Germinal center (tissue), 1 donor: Measurements from ENCODE around the gene EXOSC10.

Experiments
- DNase-seq: peaks from one replicate; pipeline ENCODE4 v3.0.0; 2012; ENCODE audit warnings: mixed read lengths, low spot score

The EXOSC10 gene

DNA sequence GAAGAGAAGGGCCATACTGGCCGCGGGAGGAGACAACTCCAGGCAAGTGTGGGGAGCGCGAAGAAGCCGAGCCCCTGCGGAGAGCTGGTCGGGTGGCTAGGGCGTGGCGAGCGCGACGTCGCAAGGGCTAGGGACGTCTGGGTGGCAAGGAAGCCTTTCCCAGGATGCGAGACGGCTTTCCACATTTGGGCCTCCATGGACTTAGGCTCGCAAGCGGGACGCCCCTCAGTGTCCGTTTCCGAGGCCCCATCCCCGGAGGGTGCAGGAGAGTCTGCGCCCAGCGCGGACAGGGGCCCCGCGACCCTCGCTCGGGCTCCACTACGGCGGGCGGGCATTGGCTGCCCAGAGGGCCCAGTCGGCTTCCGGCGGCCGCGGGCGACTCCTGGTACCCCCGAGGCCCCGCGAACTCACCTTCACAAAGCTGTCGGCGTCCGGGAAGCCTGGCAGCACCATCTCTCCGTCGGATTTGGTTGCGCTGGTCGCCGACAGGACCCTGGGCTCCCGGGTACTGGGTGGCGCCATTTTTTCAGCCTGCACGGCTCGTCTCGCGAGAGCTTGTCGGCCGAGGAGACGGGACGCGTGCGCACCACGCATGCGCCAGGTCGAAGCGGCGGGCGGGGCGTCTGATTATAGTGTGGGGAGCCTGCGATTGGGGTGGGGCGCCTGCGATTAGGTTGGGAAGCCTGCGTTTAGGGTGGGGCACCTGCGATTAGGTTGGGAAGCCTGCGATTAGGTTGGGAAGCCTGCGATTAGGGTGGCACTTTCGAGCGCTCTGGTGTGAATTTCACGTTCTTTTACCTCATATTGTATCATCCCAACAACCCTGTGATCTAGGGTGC lies at the start of gene EXOSC10:
Gene EXOSC10, minus strand, starts transcription at position 560 of the 839 bp plus-strand sequence. Its CDS starts 38 bp downstream, at position 522.
- peak; percentile 97 for DNase-seq

DNA sequence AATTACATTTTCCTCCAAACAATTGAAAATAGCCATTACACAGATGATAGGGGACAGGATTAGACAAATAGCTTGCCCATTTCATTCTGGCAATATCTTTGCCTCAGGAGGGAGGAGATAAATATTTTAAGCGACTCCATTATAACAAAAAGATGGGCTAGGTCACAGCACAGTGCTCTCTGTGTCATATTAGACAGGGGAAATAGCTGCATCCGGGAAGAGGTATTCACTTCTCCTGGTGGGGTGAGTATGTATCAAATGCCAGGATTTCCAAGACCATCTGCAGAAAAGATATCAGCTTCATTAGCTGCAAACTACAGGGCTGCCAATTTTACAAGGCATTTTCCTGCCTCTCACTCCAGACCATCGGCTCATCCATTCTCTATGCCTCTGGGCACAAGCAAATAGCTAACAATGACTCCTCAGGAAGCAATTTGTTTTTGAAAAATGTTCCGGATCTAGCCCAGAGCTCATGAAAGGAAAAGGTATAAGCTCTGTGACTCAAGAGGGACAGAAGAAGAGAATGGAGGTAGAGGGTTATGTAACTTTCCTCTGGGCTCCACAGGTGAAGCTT lies 47.6 kb upstream of the EXOSC10 start:
- no peak for DNase-seq

DNA sequence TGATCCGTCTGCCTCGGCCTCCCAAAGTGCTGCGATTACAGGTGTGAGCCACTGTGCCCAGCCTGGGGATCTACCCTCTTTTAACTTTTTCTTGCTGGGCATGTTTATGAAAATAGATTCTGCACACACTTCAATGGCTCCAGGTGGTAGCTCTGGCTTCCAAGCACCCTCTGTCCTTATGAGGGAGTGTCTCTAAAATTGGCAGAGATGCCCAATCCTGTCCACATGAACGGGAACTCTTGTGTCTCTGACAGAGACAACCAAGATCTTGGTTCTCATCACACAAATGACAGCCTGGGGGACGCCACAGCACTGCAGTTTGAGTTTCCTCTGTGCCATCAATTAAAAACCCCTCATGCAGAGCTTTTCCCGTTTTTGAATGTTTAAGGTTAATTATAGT lies 46.1 kb upstream of the EXOSC10 start:
- DNase-seq: no peak

DNA sequence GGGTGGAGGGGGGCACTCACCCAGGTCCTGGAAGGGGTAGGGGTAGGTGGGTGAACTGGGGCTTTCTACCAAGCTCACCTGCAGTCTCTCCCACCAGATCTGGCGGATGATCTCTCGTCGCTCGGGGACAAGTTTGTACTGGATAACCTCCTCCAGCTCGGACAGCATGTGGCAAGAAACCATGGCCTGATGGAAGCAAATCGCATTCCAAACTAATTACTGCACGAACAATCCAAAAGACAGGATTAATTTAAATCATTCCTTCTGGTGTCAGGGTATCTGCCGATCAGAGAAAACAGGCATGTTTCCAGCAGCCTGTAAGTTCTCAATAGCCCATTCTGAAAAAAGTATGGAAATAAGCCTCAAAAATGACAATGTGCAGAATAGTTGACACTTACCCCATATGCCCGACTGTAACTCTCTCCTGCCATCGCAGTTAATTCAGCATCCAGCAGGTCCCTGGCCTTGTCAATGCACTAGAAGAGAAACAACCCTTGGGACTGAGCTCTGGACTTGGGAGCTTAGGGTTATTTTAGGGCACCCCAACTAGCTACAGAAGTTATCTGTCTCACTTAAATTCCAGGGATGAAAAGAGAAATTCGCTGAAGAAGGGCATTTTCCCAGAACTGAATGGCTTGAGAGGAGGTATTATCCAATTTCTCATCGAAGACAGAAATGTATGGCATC lies 45.0 kb upstream of the EXOSC10 start:
- DNase-seq: no peak

DNA sequence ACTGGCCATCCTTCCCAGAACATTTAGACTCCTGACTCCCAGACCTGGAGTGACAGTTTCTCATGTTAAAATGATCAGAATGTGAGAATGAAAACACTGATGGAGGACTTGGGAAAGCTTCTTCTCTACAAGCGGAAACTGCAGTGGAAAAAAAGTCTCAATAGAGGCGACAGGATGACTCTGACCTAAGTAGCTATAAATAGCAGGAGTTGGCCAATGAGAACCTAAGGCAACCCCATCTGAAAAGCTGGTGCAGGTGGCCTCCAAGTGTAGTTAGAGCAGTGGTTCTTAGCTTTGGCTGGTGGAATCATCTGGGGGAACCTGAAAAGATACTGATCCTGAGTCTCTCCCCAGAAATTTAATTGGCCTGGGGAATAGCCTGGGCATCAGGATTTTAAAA lies 44.2 kb upstream of the EXOSC10 start:
- no peak for DNase-seq

DNA sequence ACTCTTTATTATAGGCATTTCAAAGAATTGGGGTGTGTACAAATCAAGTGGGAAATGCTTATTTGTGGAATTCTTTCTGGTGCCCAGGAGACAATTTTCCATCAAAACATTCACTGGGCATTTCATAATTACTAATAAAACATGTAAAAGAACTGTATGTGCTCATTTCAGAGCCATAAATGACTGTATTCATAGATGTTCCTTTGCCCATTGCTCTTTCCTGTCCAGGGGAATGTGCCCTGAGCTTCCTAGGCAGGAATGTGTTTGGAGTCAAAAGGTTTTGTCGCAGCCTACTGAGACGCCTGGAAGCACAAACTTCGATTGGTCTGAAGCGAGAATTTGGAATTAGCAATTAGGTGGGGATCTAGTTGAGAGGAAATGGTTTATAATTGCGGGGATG lies 43.7 kb upstream of the EXOSC10 start:
- DNase-seq: no peak

DNA sequence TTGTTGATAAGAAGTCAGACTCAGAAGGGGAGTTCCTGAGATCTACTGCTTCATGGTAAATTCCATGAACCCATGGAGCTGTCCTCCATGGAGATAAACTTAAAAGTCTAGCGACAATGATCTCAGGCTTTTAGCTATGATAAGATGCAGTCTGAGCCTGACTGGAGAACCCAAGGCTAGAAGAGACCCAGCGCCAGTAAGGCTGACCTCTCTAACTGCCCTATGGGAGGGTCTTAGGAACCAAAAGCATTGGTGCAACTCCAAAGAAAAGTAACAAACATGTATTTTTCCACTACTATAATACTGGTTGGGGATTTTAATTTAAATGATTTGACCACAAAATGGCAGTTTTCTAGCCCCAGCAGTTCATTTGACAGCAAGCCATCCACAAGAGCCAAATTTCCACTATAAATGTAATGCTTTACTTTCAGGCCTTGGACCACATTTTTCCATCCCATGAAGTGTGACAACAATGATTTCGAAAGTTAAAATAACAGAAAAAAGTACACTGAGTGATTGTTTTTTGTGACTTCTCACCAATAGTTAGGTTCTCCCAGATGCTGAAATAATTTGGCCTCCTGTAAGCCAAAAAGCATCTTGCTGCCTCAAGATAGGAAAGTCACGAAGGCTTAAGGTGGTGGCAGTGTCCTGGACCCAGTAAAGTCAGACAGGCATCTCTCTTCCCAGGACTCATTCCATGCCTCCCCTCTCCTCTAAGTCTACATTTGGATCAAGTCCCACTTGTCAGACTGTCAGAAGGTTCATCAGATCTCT lies 43.1 kb upstream of the EXOSC10 start:
- DNase-seq: no peak

DNA sequence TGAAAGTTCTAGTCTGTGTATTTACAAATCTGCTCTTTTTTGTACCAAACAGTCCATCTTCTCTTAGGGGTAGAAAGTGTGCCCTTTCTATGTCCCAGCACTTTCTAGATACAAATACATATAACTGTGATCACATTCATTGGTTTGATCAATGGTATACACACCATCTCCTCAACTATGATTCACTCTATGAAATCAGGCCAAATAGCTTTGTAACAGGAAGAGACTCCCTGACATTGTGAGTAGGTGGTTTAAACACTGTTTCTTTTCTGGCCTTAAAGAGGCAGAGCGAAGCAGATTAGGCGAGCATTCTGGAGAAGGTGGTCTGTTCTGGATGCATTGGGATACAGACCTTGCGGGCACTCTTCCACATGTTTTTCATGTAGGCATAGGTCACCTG lies 39.3 kb upstream of the EXOSC10 start:
- no peak for DNase-seq

DNA sequence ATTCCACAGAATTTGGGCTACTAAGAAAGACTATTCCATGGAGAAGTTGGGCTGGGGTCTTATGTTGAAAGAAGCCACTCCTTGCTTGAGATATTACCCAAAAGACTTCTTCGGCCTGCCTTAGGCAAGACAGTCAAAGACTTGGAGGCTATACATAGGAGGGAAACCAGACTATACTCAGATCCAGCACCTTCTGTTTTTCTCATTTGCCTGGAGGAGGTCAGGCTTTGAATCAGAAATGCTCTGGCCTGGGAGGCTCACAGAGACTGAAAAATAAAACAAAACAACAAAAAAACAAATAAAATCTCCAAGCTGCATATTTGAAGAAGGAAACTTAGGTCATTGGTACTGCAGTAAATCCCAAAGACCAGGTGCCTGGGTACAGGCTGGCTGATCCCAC lies 38.4 kb upstream of the EXOSC10 start:
- DNase-seq: no peak

DNA sequence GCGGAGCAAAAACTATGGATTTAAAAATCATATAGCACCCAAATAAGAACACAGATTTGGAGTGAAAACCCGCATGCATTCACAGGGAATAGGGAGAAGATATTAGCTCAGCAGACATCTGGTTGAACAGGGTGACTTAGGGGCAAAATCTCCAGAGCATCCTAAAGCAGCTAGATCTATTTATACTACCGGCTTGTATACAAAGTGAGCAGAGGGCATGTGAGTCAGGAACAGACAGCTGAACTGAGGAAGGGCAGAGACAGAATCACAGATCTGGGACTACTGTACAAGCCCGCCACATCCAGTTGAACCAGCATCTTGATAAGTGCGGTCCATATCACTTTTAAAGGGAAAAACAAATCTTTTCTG lies 35.2 kb upstream of the EXOSC10 start:
- DNase-seq: no peak

DNA sequence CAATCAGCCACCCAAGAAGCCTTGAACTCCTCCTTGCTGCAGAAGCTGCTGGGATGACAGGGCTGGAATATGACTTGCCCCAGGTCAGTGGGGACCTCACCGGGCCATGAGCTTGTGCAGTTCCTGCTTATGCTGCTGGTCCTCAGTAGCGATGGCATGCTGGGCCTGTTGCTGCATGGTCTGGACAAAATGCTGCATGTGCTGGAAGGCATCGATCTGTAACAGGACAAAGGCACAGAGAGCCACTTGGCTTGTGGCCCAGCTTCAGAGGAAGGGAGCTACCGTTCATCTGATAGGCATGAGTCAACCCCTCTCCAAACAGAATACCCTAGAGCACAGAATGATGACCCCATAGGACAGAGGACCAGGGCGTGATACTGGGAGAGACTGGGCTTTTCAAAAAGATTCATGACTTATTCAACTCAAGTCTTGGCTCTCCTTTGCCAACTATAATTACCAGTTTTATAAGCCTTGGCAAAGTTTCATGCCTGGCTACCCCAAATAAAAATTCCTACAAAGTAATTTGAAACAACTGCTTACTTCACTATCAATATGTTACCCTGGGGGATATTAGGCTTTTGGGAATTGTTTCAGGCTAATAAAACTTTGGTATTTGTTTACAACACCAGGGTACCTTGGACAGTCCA lies 34.7 kb upstream of the EXOSC10 start:
- DNase-seq: no peak

DNA sequence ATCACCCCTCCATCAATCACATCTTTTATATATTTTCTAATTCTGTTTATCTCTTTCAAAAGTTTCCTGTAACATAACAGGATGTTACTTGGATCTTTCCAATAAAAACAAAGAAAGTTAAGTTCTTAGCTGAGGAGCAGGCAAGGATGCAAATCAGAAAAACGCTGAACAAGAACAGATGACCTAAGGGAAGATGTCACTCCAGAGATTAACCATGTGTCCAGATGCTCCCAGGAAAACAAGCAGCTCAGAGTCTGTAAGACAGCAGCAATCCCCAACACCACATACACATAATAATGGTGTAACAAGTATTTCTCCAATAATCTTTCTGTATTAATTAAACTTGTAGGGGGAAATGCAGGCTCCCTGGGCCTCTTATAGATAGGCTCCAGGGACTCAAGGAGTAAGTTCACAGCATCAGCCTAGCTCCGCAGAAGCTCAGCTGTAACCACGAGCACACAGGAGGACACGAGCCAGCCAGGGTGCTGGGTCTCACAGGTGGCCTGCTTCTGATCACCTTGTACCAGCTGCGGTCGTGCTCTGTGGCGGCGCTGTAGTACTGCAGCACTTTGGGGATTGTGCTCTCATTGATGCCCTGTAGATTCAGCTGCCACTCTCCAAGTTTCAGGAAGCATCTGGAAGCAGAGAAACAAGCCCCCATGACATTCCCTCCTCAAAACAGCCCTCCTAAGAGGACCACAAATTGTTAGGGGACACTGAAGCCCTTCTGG lies 33.1 kb upstream of the EXOSC10 start:
- DNase-seq: no peak

DNA sequence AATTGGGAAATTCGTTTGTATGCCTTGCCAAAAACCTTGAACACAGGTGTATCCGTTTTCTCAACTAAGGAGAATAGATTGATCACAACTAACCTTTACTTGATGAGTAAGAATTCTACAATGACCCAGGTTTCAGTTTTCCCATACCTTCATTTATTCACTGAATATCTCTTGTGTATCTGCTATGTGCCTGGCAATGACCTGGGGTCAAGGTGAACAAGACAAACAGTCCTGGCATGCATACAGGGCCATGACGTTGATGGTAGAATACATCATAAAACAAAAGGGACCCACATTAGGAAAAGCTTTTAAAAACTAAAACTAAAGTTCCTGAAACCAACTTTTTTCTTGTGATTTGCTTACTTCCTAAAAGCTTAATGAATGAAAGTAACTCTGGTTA lies 32.1 kb upstream of the EXOSC10 start:
- no peak for DNase-seq

DNA sequence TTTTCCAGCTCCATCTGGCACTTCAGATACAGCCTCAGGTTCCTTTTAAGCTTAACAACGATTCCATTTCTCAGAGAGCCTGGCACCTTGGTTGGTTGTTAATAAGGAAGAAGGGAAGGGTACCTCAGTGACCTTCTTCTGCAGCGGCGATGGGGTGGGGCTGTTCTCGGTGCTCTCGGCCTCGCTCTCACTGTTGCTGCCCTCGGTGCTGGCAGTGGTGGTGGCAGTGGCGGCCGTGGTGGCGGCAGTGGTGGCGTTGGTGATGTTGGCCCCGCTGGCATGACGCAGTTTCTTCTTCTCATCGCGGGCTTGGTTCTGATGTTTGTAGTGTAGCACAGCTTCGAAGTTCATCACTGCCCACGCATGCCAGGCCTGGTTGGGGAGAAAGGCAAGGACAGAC lies 30.7 kb upstream of the EXOSC10 start:
- no peak for DNase-seq

DNA sequence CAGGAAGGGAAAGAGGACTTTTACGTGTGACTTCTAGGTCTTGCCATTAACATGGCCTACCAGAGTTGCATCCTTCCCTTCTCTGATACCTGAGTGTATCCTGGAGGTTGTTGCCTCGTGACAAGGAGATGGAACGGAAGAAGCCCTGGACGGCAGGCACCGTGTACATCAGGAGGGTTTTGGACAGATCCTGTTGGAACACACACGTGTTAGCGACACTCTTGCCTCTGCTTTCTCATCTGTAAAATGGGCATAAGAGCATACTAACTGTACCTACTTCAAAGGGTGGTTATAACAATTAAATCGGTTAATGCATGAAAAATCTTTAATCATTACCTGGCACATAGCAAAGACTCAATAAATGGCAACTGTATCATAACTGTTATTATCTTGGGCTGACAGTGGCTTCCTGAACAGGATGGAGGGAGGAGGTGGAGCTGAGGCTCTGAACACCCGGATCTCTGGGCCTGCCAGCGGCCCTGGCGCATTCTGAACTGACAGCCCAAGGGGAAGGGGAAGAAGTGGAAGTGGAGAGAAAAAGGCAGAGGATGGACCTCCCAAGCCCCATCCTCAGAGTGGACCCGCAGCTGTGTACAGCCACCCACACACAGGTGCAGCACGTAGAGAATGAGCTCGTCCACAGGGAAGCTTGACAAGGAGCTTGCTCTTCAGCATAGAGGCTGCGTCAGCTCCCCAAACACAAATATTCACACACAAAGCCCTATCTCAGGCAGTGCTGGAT lies 30.2 kb upstream of the EXOSC10 start:
- no peak for DNase-seq

DNA sequence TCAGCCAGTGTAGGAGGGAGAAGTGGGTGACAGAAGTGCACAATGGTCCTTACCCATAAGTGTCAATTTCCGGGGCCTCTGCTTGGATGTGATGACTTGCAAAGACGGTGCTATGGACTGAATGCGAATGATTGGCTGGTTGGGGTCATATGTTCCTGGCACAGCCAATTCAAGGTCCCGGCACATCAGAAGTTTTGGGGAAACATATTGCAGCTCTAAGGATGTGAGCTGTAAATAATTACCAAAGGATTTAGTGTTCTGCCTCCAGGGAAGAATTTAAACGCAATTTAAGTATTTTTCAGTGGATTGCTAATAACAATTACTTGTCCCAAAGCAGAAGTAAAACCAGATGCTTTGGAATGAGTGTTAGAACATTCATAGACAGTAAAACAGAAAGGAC lies 26.9 kb upstream of the EXOSC10 start:
- DNase-seq: no peak

DNA sequence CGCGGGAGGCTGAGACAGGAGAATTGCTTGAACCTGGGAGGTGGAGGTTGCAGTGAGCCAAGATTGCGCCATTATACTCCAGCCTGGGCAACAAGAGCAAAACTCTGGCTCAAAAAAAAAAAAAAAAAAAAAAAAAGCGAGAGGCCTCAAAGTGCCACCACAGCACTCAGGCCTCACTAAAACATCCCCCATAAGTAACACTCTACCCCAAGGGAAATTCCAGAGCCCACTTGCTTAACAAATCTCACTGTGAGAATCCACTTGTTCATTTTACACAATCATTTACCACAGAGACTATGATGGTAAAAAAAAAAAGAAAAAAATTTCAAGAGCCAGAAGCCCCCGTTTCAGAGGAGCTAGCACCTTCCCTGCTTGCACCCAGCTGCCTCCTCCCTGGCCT lies 26.3 kb upstream of the EXOSC10 start:
- no peak for DNase-seq

DNA sequence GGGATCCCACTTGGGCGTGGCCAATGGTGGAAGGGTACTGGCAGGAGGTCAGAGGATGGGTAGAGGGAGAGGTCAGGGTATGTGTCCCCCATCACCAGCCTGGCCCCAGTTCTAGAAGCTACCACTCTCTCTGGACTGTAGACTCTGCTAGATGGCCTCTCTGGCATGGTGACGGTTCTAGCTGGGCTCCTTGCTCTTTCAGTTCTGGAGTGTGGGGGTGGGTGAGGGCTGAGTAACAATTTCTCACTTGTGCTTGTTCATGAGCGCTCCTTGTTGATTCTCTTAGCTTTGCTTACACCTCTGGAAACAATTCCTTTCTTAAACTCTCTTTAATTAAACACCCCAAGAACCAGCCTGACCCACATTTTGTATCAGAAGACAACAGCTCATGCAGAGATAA lies 25.3 kb upstream of the EXOSC10 start:
- no peak for DNase-seq

DNA sequence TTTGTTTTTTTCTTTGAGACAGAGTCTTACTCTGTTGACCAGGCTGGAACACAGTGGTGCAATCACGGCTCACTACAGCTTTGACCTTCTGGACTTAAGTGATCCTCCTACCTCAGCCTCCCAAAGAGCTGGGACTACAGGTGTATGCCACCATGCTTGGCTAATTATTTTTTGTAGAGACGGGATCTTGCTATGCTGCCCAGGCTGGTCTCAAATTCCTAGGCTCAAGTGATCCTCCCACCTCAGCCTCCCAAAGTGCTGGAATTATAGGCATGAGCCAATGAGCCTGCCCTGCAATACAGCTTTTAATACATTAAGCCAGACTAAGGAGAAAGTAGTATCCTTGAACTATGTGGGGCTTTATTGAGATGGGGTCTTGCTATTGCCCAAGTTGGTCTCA lies 16.6 kb upstream of the EXOSC10 start:
- DNase-seq: no peak

DNA sequence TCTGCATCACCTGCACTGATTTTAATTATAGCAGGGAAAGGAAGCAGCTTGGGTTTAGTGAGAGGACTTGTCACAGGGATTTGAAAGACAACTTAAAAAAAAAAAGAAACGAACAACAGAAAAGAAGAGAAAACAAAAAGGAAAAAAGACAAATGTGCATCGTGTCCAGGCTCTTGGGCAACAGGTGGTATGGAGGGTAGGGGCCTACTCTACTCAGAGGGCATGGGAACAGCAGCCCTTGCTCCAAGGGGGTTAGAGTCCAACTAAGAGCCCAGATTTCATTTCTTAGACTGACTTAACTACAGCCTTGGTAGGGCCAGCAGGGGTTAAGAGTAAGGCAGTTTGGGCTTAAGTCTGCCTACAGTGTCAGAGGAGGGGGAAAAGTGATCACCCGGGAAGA lies 15.3 kb upstream of the EXOSC10 start:
- DNase-seq: no peak
